Aorta (tissue), 5 donors: ENCODE data around the gene IFIH1. TPM values are rescaled to one million over a fixed set of nuclear protein-coding genes. Genes with fewer than 3 reads are reported as not detected.

Experiments
- ATAC-seq: fragments of 200-7000 bp; cut with Tn5 transposase; one replicate; pipeline ENCODE4 v1.9.1; 2022; ENCODE audit warnings: moderate library complexity; ENCODE audit not compliant: low FRiP score
- DNase-seq, 2 donors: peaks; one replicate each; pipeline ENCODE4 v3.0.0-alpha.2; 2020
- H3K27ac ChIP-seq, 2 donors: one replicate each; pipeline ENCODE4 v1.5.1; 2013; ENCODE audit warnings: low read length in 2 of 2, mild to moderate bottlenecking in 2 of 2, moderate library complexity in 2 of 2, control low read depth in 1 of 2, inconsistent platforms in 1 of 2, low read depth in 1 of 2
- H3K27me3 ChIP-seq, 2 donors: one replicate each; pipeline ENCODE4 v1.6.1; 2013; ENCODE audit warnings: control low read depth in 1 of 2, low read length in 1 of 2, mild to moderate bottlenecking in 1 of 2, moderate library complexity in 1 of 2; ENCODE audit not compliant: insufficient read depth in 2 of 2, control insufficient read depth in 1 of 2
- H3K36me3 ChIP-seq, 2 donors: one replicate each; pipeline ENCODE4 v1.6.1; 2013; ENCODE audit warnings: control low read depth in 1 of 2, low read length in 1 of 2, mild to moderate bottlenecking in 1 of 2; ENCODE audit not compliant: insufficient read depth in 2 of 2, control insufficient read depth in 1 of 2
- H3K4me1 ChIP-seq, 2 donors: one replicate each; pipeline ENCODE4 v1.6.1; 2013; ENCODE audit warnings: low read length in 2 of 2, control low read depth in 1 of 2, mild to moderate bottlenecking in 1 of 2, moderate library complexity in 1 of 2; ENCODE audit not compliant: insufficient read depth in 2 of 2, control insufficient read depth in 1 of 2
- H3K4me3 ChIP-seq, 2 donors: one replicate each; pipeline ENCODE4 v1.5.1; 2013; ENCODE audit warnings: low read length in 2 of 2, control low read depth in 1 of 2, mild to moderate bottlenecking in 1 of 2
- H3K9me3 ChIP-seq: one replicate; pipeline ENCODE4 v1.6.1; 2013; ENCODE audit warnings: mild to moderate bottlenecking, low read length; ENCODE audit not compliant: control insufficient read depth
- WGBS, 2 donors: extraction: QIAGEN DNeasy Blood & Tissue Kit; methylation state at CpG; one replicate each; pipeline ENCODE4 v1.1.7; 2013; 5-methylcytosine and 5-hydroxymethylcytosine counted together
- intact Hi-C, 2 donors: fragments of 100-400 bp; cut with DNase I; formaldehyde crosslinking; loops; one replicate each; pipeline versions ENCODE4 v1.14.2 to v1.15.0; 2022
- polyA plus RNA-seq, 2 donors: library from polyadenylated mRNA; stranded (reverse); fragments of 200-250 nt; gene quantifications; one replicate each; pipeline ENCODE4 v1.2.3, GENCODE V29; 2013
- total RNA-seq, 2 donors: library from RNA; stranded (reverse); fragmentation: NEBNext Ultra II Directional; extraction: Animal tissue kit (Norgen Biotek cat#: 25700); gene quantifications; one replicate each; pipeline ENCODE4 v1.2.1, GENCODE V29; 2021
- donor health status: healthy with polysubstance abuse.
- donor health status: Bipolar disorder and iron deficiency.
- donor health status: DM: no; HTN: no; CAD: no.
- donor health status: DM: no; HTN: no; CAD: no.
- donor health status: DM: yes; HTN: yes; CAD: no.

Gene IFIH1
- total and polyA plus RNA-seq, 4 donors: 6.5 to 22.1 (median 12.6) TPM

DNA sequence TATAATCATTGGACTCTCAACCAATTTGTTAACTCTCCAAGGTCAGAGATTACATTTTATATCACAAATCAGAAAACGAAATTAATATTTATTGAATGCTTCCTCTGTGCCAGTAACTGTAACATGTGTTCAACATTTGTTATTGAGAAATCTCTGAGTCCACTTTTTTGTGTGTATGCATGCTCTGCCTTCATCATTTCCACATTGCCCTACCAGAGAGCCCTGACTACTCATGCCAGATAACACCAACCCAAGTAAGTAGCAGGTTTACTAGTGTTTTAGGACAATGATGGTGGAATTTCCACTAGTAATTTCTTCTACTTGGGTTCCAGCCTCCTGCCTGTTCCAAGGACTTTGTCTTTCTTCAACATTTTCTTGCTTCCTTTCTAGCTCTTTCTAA lies 61.1 kb downstream of the IFIH1 start:
- H3K9me3 ChIP-seq: peaks cover 1% of the 10 kb centered on the region
- no peak overlapping the region for H3K27ac ChIP-seq
- no peaks in the 10 kb centered on the region for H3K36me3 ChIP-seq
- H3K4me1 ChIP-seq: no peaks in the 10 kb centered on the region
- ATAC-seq: no peak
- intact Hi-C loops: no loop called here
- WGBS, 2 donors: 54 to 69% methylated on average over 1 of the region's 1 CpG
- no peaks in the 10 kb centered on the region for H3K27me3 ChIP-seq
- no peak overlapping the region for H3K4me3 ChIP-seq
- no peak for DNase-seq

DNA sequence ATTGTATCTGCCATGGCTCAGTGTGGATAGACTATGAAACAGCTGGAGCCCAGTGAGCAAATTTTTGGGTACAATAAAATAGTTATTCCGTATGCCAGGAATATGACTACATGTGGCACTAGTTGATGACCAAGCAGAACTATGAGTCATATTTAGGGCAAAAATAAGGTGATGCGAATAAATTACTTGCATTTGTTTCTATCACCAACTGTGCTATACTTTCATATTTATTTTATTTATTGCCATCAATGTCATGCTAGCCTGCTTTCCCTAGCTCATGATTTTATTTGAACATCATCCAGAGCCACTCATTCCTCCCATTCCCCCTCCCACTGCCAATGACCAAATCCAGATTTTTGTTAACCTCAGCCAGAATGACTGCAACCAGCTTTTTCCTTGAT lies 61.9 kb downstream of the IFIH1 start:
- H3K27ac ChIP-seq: no peak overlapping the region
- intact Hi-C loops: no loop called here
- no peaks in the 10 kb centered on the region for H3K27me3 ChIP-seq
- no peaks in the 10 kb centered on the region for H3K4me1 ChIP-seq
- peak; percentile 28 for ATAC-seq
- 11 to 23% methylated on average over 2 of the region's 2 CpGs for WGBS, 2 donors
- H3K9me3 ChIP-seq: peaks cover 1% of the 10 kb centered on the region
- H3K36me3 ChIP-seq: no peaks in the 10 kb centered on the region
- no peak overlapping the region for H3K4me3 ChIP-seq
- DNase-seq: no peak

DNA sequence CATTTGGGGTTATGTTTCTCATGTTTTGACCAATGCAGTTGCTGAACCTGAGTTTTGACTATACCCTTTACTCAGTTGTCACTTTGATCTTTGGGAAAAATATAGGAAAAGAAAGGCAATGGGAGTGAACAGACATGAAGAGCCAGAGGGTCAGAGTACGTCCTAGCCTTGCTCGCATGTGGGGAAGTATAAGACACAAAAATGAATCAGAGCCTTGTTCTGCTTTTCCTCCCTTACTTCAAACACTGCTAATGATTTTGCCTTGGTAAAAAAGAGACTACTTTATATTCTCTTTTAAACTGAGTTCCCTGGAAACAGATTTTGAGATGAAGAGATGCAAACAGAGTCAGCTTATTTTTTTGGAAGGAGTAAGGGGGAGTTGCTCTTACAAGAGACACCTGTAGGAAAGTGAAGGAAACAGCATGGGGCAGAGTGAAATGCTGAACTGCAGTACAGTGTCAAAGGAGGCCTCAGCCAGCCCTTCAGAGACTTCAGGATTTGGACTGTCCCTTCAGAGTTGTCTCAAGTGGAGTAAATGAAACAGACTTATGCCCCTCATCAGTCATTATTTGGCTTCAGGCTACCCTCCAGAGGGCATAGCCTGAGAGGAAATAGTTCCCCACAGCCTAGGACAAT lies 64.1 kb downstream of the IFIH1 start:
- H3K9me3 ChIP-seq: peaks cover 1% of the 10 kb centered on the region
- no peaks in the 10 kb centered on the region for H3K27me3 ChIP-seq
- ATAC-seq (no peak), DNase-seq (no peak)
- no peak overlapping the region for H3K4me3 ChIP-seq
- H3K4me1 ChIP-seq: no peaks in the 10 kb centered on the region
- no peak overlapping the region for H3K27ac ChIP-seq
- WGBS, 2 donors: 66 to 95% methylated on average over 2 of the region's 2 CpGs
- H3K36me3 ChIP-seq: no peaks in the 10 kb centered on the region
- intact Hi-C loops: no loop called here

DNA sequence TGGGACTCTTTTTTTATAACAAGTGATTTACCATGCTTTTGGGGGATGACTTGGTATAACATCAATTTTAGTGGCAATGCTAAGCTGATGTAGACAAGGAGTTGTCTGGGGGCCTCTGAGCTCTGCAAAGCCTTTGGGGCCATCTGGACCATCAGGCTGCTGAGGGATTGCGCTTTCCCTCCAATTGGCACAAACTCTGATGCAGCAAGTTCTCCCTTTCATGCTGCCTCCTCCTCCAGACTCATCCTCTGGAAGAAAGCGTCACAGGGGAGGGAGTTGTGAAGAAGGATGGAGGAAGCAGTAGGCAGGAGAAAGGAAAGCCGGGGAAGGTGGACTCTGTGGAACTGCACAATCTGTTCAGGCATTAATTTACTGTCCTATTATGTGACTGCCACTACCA lies 65.0 kb downstream of the IFIH1 start:
- intact Hi-C loops: no loop called here
- DNase-seq (no peak), ATAC-seq (no peak)
- Histone ChIP-seq H3K9me3 (peaks cover 1% of the 10 kb centered on the region), H3K36me3 (no peaks in the 10 kb centered on the region), H3K27ac (no peak overlapping the region), H3K27me3 (no peaks in the 10 kb centered on the region), H3K4me1 (no peaks in the 10 kb centered on the region), H3K4me3 (no peak overlapping the region)
- 86 to 98% methylated on average over 3 of the region's 3 CpGs for WGBS, 2 donors

DNA sequence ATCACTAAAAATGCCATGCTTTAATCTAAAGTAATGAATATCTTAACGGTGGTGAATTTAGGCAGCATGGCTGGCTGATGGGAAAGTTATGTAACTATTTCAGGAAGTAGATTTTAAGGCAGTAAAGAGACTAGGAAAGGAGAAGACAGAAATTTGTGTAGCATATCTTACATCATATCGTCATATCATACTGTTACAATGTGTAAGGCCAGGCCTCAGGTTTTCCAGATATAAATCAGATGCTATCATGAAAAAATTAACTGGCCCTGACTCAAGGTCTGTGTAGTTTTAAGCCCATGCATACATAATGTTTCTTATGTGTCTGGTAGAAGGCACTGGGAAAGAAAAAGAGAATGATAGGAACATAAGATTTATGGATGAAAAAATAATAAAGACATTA lies 66.3 kb downstream of the IFIH1 start:
- intact Hi-C loops: no loop called here
- H3K36me3 ChIP-seq: no peaks in the 10 kb centered on the region
- H3K4me3 ChIP-seq: no peak overlapping the region
- H3K4me1 ChIP-seq: no peaks in the 10 kb centered on the region
- H3K27me3 ChIP-seq: no peaks in the 10 kb centered on the region
- DNase-seq (no peak), ATAC-seq (no peak)
- no peaks in the 10 kb centered on the region for H3K9me3 ChIP-seq
- H3K27ac ChIP-seq: no peak overlapping the region
- WGBS, 2 donors: 36 to 52% methylated on average over 2 of the region's 2 CpGs

DNA sequence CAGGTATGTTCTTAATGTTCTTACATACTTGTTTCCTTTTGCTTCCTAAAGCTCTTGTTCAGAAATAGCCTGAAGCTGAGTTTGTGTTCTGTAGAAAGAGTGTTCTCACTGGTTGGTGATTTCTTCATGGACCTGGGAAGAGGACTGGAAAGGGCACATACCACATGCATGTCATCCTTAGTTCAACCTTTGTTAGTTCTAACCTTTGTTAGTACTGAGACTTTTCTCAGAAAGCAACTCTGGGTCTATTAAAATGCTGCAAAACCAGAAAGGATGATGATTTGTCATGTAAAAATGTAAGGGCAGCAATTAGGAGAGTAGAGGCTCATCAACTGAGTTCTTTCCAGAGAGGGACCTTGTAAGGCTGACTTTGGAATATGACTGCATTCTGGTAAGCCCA lies 72.7 kb downstream of the IFIH1 start:
- Histone ChIP-seq H3K36me3 (no peaks in the 10 kb centered on the region), H3K9me3 (no peaks in the 10 kb centered on the region), H3K27ac (no peak overlapping the region), H3K4me3 (no peak overlapping the region), H3K27me3 (no peaks in the 10 kb centered on the region), H3K4me1 (peaks cover 2 to 4% of the 10 kb centered on the region in 2 donors)
- intact Hi-C loops: no loop called here
- ATAC-seq (no peak), DNase-seq (no peak)

DNA sequence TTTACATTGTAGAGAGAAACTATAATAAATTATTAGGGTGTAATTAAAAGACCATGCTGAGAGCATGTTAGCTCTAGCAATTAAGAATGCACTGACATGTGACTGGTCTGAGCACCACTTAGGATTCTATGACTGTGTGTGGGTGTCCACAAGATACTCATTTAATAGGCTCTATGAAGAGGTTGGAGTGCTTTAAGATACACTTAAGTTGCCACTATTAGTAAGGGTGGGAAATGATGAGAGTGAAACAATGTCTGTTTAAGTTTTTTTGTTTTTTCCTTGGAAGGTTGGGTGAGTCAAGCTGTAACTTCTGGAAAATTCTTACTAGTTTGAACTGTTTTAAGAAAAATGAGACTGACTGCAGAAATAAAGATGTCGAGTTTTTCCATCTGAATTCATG lies 73.4 kb downstream of the IFIH1 start:
- WGBS, 2 donors: 3 to 10% methylated on average over 1 of the region's 1 CpG
- H3K36me3 ChIP-seq: no peaks in the 10 kb centered on the region
- DNase-seq: no peak
- ATAC-seq: peak; percentile 14
- peaks cover 2 to 7% of the 10 kb centered on the region in 2 donors for H3K4me1 ChIP-seq
- H3K4me3 ChIP-seq: no peak overlapping the region
- no peaks in the 10 kb centered on the region for H3K27me3 ChIP-seq
- intact Hi-C loops: no loop called here
- peak overlapping the region; percentile 61 to 88 for H3K27ac ChIP-seq
- H3K9me3 ChIP-seq: no peaks in the 10 kb centered on the region

DNA sequence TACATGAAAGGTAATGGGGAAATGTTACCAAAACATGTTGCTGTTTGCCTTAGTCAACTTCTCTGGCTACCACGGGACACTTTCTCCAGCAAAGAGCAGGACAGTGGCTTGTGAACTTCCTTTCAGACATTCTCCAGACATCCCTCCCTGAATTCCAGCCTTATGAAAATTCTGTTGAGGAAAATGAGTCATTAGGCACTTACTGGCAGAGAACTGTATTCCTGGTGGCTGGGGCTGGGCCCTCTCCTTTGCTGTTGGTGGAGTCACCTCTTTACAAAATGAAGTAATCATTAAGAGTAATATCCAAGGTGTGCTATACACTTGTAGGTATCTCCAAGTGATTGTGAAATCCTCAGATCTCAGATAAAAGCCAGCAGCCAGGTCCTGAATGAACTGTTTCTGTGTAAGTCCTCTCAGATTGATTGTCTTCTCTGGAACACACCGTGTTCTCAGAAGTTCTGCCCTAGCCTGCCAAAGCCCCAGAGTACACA lies 73.9 kb downstream of the IFIH1 start:
- Histone ChIP-seq H3K36me3 (no peaks in the 10 kb centered on the region), H3K27ac (peak overlapping the region; percentile 61 to 88), H3K27me3 (no peaks in the 10 kb centered on the region), H3K4me3 (peak overlapping the region in 1 of 2 donors; percentile 34), H3K9me3 (no peaks in the 10 kb centered on the region), H3K4me1 (peaks cover 2 to 7% of the 10 kb centered on the region in 2 donors)
- WGBS, 2 donors: 4% methylated on average over 2 of the region's 2 CpGs
- ATAC-seq: peak; percentile 90
- intact Hi-C loops: no loop called here
- peak; percentile 61 to 81 for DNase-seq

DNA sequence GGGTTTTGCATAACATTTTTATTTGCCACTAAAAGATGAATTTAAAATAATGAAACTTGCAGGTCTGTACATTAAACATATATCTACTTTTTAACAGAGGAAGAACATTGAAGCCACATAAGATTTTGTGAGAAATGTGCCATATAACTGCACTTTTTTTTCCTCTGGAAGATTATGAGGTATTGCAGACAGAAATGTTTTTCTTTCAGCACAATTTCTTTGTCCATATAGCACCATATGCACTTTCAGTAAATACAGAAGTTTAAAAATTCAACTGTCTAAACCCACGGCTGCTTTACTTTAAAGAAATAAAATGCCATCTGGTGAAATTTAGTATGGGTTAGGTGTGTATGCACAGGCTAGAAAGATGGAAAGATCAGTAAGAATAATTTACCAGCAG lies 74.8 kb downstream of the IFIH1 start:
- no peaks in the 10 kb centered on the region for H3K27me3 ChIP-seq
- DNase-seq (no peak), ATAC-seq (no peak)
- H3K27ac ChIP-seq: no peak overlapping the region
- H3K4me1 ChIP-seq: peaks cover 2 to 7% of the 10 kb centered on the region in 2 donors
- 21 to 31% methylated on average over 1 of the region's 1 CpG for WGBS, 2 donors
- no peaks in the 10 kb centered on the region for H3K9me3 ChIP-seq
- intact Hi-C loops: no loop called here
- peak overlapping the region; percentile 48 to 59 for H3K4me3 ChIP-seq
- no peaks in the 10 kb centered on the region for H3K36me3 ChIP-seq
